CD14-positive monocyte (primary cell): ENCODE results near the gene KIF5C. TPM values are rescaled to one million over a fixed set of nuclear protein-coding genes. Genes with fewer than 3 reads are reported as not detected.

Source experiments
- DNase-seq, 3 donors: peaks; one replicate each; pipeline ENCODE4 v3.0.0-alpha.2; 2011 to 2022
- H2AFZ ChIP-seq: 2 replicates; pipeline ENCODE4 v1.6.0; 2012; ENCODE audit warnings: mild to moderate bottlenecking, low read depth, low read length, inconsistent platforms; ENCODE audit not compliant: insufficient read depth, poor library complexity, severe bottlenecking
- H3K27ac ChIP-seq, 2 donors: 1 replicate in 1 of 2; 2 replicates in 1 of 2; pipeline ENCODE4 v1.5.1; 2012 to 2013; ENCODE audit warnings: low read length in 2 of 2, control low read depth in 1 of 2, inconsistent platforms in 1 of 2, low read depth in 1 of 2, mild to moderate bottlenecking in 1 of 2
- H3K27me3 ChIP-seq, 2 donors: one replicate each; pipeline versions ENCODE4 v1.6.0 to v1.6.1; 2011 to 2013; ENCODE audit warnings: low read length in 2 of 2; ENCODE audit not compliant: control insufficient read depth in 2 of 2, insufficient read depth in 2 of 2
- H3K36me3 ChIP-seq, 2 donors: replicated peaks in 1 of 2; 1 replicate in 1 of 2; 2 replicates in 1 of 2; pipeline versions ENCODE4 v1.5.1 to v1.6.1; 2012 to 2013; ENCODE audit warnings: low read length in 2 of 2, control low read depth in 1 of 2, inconsistent platforms in 1 of 2, mild to moderate bottlenecking in 1 of 2; ENCODE audit not compliant: insufficient read depth in 2 of 2, control insufficient read depth in 1 of 2
- H3K4me1 ChIP-seq, 2 donors: 1 replicate in 1 of 2; 2 replicates in 1 of 2; pipeline versions ENCODE4 v1.5.1 to v1.6.1; 2012 to 2013; ENCODE audit warnings: low read length in 2 of 2, control low read depth in 1 of 2, inconsistent platforms in 1 of 2, mild to moderate bottlenecking in 1 of 2, moderate library complexity in 1 of 2; ENCODE audit not compliant: insufficient read depth in 2 of 2, control insufficient read depth in 1 of 2
- H3K4me2 ChIP-seq: replicated peaks from 2 replicates; pipeline ENCODE3; 2012; ENCODE audit warnings: low read length, moderate library complexity, mild to moderate bottlenecking; ENCODE audit not compliant: poor library complexity, severe bottlenecking; ENCODE audit errors: extremely low read depth
- H3K4me3 ChIP-seq, 3 experiments: fragments of 200-600 bp in 1 of 3; sonication (generic) in 1 of 3; replicated peaks in 1 of 3; 1 replicate in 2 of 3; 2 replicates in 1 of 3; pipeline ENCODE4 v1.5.1; 2011 to 2013; ENCODE audit warnings: low read length in 3 of 3, mild to moderate bottlenecking in 3 of 3, control low read depth in 2 of 3, low read depth in 2 of 3, inconsistent platforms in 1 of 3, moderate library complexity in 1 of 3
- H3K79me2 ChIP-seq: 2 replicates; pipeline ENCODE4 v1.6.0; 2012; ENCODE audit warnings: mild to moderate bottlenecking, control low read depth, inconsistent platforms, low read length, moderate library complexity; ENCODE audit not compliant: insufficient read depth
- H3K9ac ChIP-seq: 2 replicates; pipeline ENCODE4 v1.6.0; 2017; ENCODE audit warnings: low read length, mild to moderate bottlenecking; ENCODE audit not compliant: insufficient read depth, poor library complexity, severe bottlenecking
- H3K9me3 ChIP-seq, 2 donors: replicated peaks in 1 of 2; 1 replicate in 1 of 2; 2 replicates in 1 of 2; pipeline versions ENCODE4 v1.5.1 to v1.6.1; 2012 to 2013; ENCODE audit warnings: low read length in 2 of 2, control low read depth in 1 of 2; ENCODE audit not compliant: control insufficient read depth in 1 of 2, insufficient read depth in 1 of 2
- H4K20me1 ChIP-seq: 2 replicates; pipeline ENCODE4 v1.6.0; 2012; ENCODE audit warnings: mild to moderate bottlenecking, low read length, control low read depth, moderate library complexity; ENCODE audit not compliant: insufficient read depth
- H3K27ac Mint-ChIP-seq, 7 donors: one replicate each; pipeline ENCODE4 v1.8.0; 2020; ENCODE audit warnings: mild to moderate bottlenecking in 7 of 7, mixed read lengths in 7 of 7, moderate library complexity in 6 of 7, inconsistent platforms in 2 of 7
- H3K27me3 Mint-ChIP-seq, 3 donors: one replicate each; pipeline ENCODE4 v1.8.0; 2021 to 2022; ENCODE audit warnings: low read depth in 3 of 3, mild to moderate bottlenecking in 3 of 3, mixed read lengths in 3 of 3, moderate library complexity in 3 of 3, inconsistent platforms in 1 of 3
- H3K36me3 Mint-ChIP-seq, 2 donors: one replicate each; pipeline ENCODE4 v1.8.0; 2020; ENCODE audit warnings: mixed read lengths in 2 of 2, inconsistent platforms in 1 of 2, mild to moderate bottlenecking in 1 of 2
- H3K4me1 Mint-ChIP-seq: one replicate; pipeline ENCODE4 v1.8.0; 2020; ENCODE audit warnings: mild to moderate bottlenecking, mixed read lengths
- H3K4me3 Mint-ChIP-seq, 2 donors: one replicate each; pipeline ENCODE4 v1.8.0; 2020; ENCODE audit warnings: mild to moderate bottlenecking in 2 of 2, mixed read lengths in 2 of 2, moderate library complexity in 1 of 2
- H3K9me3 Mint-ChIP-seq, 7 donors: one replicate each; pipeline ENCODE4 v1.8.0; 2020 to 2022; ENCODE audit warnings: mixed read lengths in 7 of 7, mild to moderate bottlenecking in 6 of 7, moderate library complexity in 6 of 7, inconsistent platforms in 2 of 7
- CTCF ChIP-seq: fragments of 200-600 bp; IDR thresholded peaks from one replicate; pipeline ENCODE4 v1.8.0; 2022; ENCODE audit warnings: antibody characterized with exemption, mild to moderate bottlenecking
- WGBS: methylation state at CpG from one replicate; pipeline ENCODE4 v1.1.5; 2013; ENCODE audit warnings: missing lambda C conversion rate; ENCODE audit not compliant: insufficient coverage; 5-methylcytosine and 5-hydroxymethylcytosine counted together
- intact Hi-C, 2 donors: fragments of 100-400 bp; cut with micrococcal nuclease; formaldehyde crosslinking; loops; one replicate each; pipeline versions ENCODE4 v1.15.0 to v1.15.1; 2023
- polyA plus RNA-seq, 3 donors: library from polyadenylated mRNA; depleted of rRNA in 1 of 3; unstranded in 2 of 3; stranded (reverse) in 1 of 3; fragments of 300-500 nt in 2 of 3; fragments of >200 nt in 1 of 3; fragmentation: Illumina TruSeq in 2 of 3; gene quantifications; 1 replicate in 2 of 3; 2 replicates in 1 of 3; pipeline ENCODE4 v1.2.3, GENCODE V29; 2012 to 2021

The KIF5C gene
- polyA plus RNA-seq, 3 donors, result 0.04 TPM; not detected in 2

- Mint-ChIP-seq H3K4me1 (peaks cover 32% of the 10 kb centered on the region), H3K36me3 (no peaks in the 10 kb centered on the region), H3K27me3 (peaks cover 0 to 1% (median 1%) of the 10 kb centered on the region in 3 donors), H3K4me3 (no peak overlapping the region), H3K9me3 (peaks cover 0 to 2% (median 0%) of the 10 kb centered on the region in 7 donors), H3K27ac (no peak overlapping the region)
- no peaks in the 10 kb centered on the region for H3K27me3 ChIP-seq
- H3K9me3 ChIP-seq, result no peaks in the 10 kb centered on the region
- no peak overlapping the region for H3K9ac ChIP-seq
- DNase-seq, result no peak
- intact Hi-C loops, result no loop called here
- H4K20me1 ChIP-seq, result no peaks in the 10 kb centered on the region
- no peak for TF ChIP-seq CTCF
- WGBS, result 98% methylated on average over 4 of the region's 7 CpGs
- no peaks in the 10 kb centered on the region for H3K79me2 ChIP-seq
- H2AFZ ChIP-seq, result no peak overlapping the region
- no peaks in the 10 kb centered on the region for H3K36me3 ChIP-seq
- no peak overlapping the region for H3K4me2 ChIP-seq
- H3K27ac ChIP-seq, result no peak overlapping the region
- H3K4me1 ChIP-seq, result peaks cover 16% of the 10 kb centered on the region in 2 donors
- no peak overlapping the region for H3K4me3 ChIP-seq
Observed at GRCh38 chr2:148969659-148970061, 94.6 kb downstream of the KIF5C start.

- no peak for DNase-seq
- no peaks in the 10 kb centered on the region for H3K36me3 Mint-ChIP-seq
Observed at GRCh38 chr2:148970385-148970784, 95.4 kb downstream of the KIF5C start.

More at GRCh38 chr2:148970385-148970784, 95.4 kb downstream of the KIF5C start:
- Histone ChIP-seq H3K4me3 (no peak overlapping the region), H3K4me2 (no peak overlapping the region), H3K9me3 (no peaks in the 10 kb centered on the region), H3K27me3 (no peaks in the 10 kb centered on the region), H3K27ac (no peak overlapping the region), H2AFZ (no peak overlapping the region), H3K79me2 (no peaks in the 10 kb centered on the region), H3K36me3 (no peaks in the 10 kb centered on the region), H3K9ac (no peak overlapping the region), H3K4me1 (peaks cover 14 to 16% of the 10 kb centered on the region in 2 donors), H4K20me1 (no peaks in the 10 kb centered on the region)
- Mint-ChIP-seq H3K27ac (no peak overlapping the region), H3K27me3 (peaks cover 0 to 1% (median 0%) of the 10 kb centered on the region in 3 donors), H3K9me3 (no peaks in the 10 kb centered on the region), H3K4me1 (peaks cover 28% of the 10 kb centered on the region), H3K4me3 (no peak overlapping the region)
- no peak for TF ChIP-seq CTCF
- no CpG with 5 or more reads among the region's 2 CpGs for WGBS
- intact Hi-C loops, result no loop called here
